Measurements from ENCODE around the gene MAOB. TPM values are rescaled to one million over a fixed set of nuclear protein-coding genes. Genes with fewer than 3 reads are reported as not detected.

The MAOB gene
- total and polyA plus RNA-seq, 9 of the 15 experiments (the other 6 are each of a cell fraction or from before 2014, with no cell fraction given): 0.05 to 0.09 TPM; not detected in 7

DNA sequence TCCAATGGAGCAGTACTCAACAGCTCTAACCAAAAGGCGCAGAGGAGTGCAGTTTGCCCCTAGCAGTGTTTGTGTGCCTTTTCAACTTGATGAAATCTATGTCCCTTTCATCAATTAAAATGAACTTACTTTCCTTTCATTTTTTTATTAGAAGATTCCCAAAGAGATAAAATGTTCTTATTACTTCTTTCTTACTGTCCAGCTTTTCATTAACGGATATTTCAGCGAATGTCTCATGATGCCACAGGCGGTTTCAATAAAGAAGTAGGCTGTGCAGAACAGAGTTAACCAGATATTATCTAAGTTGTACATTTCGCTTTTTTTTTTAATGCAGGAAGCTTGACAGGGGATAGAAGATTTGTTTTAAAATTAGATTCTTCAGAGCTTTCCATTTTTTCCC is 3.4 kb upstream of the MAOB start:
- FAIRE-seq: no peak
- Histone ChIP-seq H2AFZ (ENCODE audit: low read depth, low read length) (no peak overlapping the region), H3K4me3 (no peak overlapping the region), H3K4me1 (replicated peaks in 1 of 2; ENCODE audit: control insufficient read depth in 2 of 2, insufficient read depth in 2 of 2, low read length in 2 of 2) (peaks cover 0 to 7% of the 10 kb centered on the region in 2 experiments; a peak in 1 of 5 replicates), H3K27ac (ENCODE audit: extremely low read depth, low read depth, low read length) (no peak overlapping the region), H3K27me3 (ENCODE audit: control insufficient read depth in 2 of 2, insufficient read depth in 2 of 2, low read length in 2 of 2) (peaks cover 0 to 12% of the 10 kb centered on the region in 2 experiments; a peak in 2 of 5 replicates), H3K9me1 (ENCODE audit: control insufficient read depth, insufficient read depth, low read length) (no peaks in the 10 kb centered on the region), H3K4me2 (ENCODE audit: insufficient read depth, low read length) (no peak overlapping the region), H3K36me3 (ENCODE audit: control insufficient read depth, insufficient read depth, low read length) (no peaks in the 10 kb centered on the region), H3K9ac (ENCODE audit: insufficient read depth in 1 of 2, low read depth in 2 of 2, low read length in 2 of 2) (no peak overlapping the region), H3K9me3 (replicated peaks; ENCODE audit: control insufficient read depth, insufficient read depth, low read depth, low read length) (no peaks in the 10 kb centered on the region), H3K79me2 (ENCODE audit: control insufficient read depth, insufficient read depth, low read length) (no peaks in the 10 kb centered on the region), H4K20me1 (replicated peaks; ENCODE audit: control insufficient read depth, insufficient read depth, low read length) (no peaks in the 10 kb centered on the region)
- in situ Hi-C loops (cut with MboI) (no loop called here), intact Hi-C loops (cut with micrococcal nuclease) (no loop called here)
- no peak for ATAC-seq
- TF ChIP-seq, protein P1, sequence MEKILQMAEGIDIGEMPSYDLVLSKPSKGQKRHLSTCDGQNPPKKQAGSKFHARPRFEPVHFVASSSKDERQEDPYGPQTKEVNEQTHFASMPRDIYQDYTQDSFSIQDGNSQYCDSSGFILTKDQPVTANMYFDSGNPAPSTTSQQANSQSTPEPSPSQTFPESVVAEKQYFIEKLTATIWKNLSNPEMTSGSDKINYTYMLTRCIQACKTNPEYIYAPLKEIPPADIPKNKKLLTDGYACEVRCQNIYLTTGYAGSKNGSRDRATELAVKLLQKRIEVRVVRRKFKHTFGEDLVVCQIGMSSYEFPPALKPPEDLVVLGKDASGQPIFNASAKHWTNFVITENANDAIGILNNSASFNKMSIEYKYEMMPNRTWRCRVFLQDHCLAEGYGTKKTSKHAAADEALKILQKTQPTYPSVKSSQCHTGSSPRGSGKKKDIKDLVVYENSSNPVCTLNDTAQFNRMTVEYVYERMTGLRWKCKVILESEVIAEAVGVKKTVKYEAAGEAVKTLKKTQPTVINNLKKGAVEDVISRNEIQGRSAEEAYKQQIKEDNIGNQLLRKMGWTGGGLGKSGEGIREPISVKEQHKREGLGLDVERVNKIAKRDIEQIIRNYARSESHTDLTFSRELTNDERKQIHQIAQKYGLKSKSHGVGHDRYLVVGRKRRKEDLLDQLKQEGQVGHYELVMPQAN (IDR thresholded peaks at IDR 0.05; ENCODE audit: borderline replicate concordance): no peak
- TF ChIP-seq RBM22 (IDR thresholded peaks at IDR 0.05; ENCODE audit: low read depth, low read length, poor library complexity, severe bottlenecking) (no peak), NCOA1 (IDR thresholded peaks at IDR 0.05; ENCODE audit: low read depth) (no peak)
- DNase-seq (ENCODE audit: extremely low read depth in 1 of 4, low spot score in 3 of 4): no peak
- BruUV-seq (replicated peaks): no TSS peak
- ChIA-PET CTCF (ENCODE audit: low intra/inter-chr PET ratio) (no interaction called here), POLR2A (no interaction called here)
- WGBS (ENCODE audit: insufficient coverage, low coverage, missing lambda C conversion rate): 2% methylated on average over 5 of the region's 5 CpGs

Measured in K562 (cell line).